ENCODE data around the gene KIAA1958. TPM values are rescaled to one million over a fixed set of nuclear protein-coding genes. Genes with fewer than 3 reads are reported as not detected.

KIAA1958 gene
- polyA plus RNA-seq, 1 of the 3 experiments (the other 2 are of a cell fraction): 1.6 TPM

GRCh38 chr9:112571624-112572355, 85.2 kb downstream of the KIAA1958 start:
- Histone ChIP-seq H3K27me3 (ENCODE audit: insufficient read depth) (no peaks in the 10 kb centered on the region), H3K4me3 (ENCODE audit: low read depth in 2 of 2, low read length in 1 of 2) (no peak overlapping the region), H3K4me1 (ENCODE audit: control insufficient read depth in 1 of 2, insufficient read depth in 2 of 2, low read depth in 1 of 2, low read length in 1 of 2) (peaks cover 19 to 23% of the 10 kb centered on the region in 2 experiments; a peak in 3 of 4 replicates), H3K9ac (no peak overlapping the region), H3F3A (replicated peaks; ENCODE audit: insufficient read depth) (peaks cover 26% of the 10 kb centered on the region), H2AFZ (ENCODE audit: low read depth) (no peak overlapping the region), H3K79me2 (ENCODE audit: insufficient read depth) (no peaks in the 10 kb centered on the region; the same call in 1 of the 2 replicates), H3K9me3 (no peaks in the 10 kb centered on the region), H3K9me2 (no peaks in the 10 kb centered on the region), H4K20me1 (ENCODE audit: insufficient read depth) (no peaks in the 10 kb centered on the region), H3K27ac (ENCODE audit: low read depth in 2 of 2, low read length in 1 of 2) (no peak overlapping the region), H3K36me3 (replicated peaks in 1 of 2; ENCODE audit: control insufficient read depth in 1 of 2, insufficient read depth in 2 of 2, low read length in 1 of 2) (peaks cover 0 to 21% of the 10 kb centered on the region in 2 experiments), H3K4me2 (no peak overlapping the region)
- TF ChIP-seq RXRA (IDR thresholded peaks at IDR 0.05; ENCODE audit: borderline replicate concordance, low read depth) (no peak), RCOR1 (IDR thresholded peaks at IDR 0.05; ENCODE audit: low read length) (no peak), ZBTB33 (IDR thresholded peaks at IDR 0.05; ENCODE audit: borderline replicate concordance, low read depth) (no peak), TAF1 (IDR thresholded peaks at IDR 0.05; ENCODE audit: borderline replicate concordance, low read depth, low read length) (no peak), TCF12 (IDR thresholded peaks at IDR 0.05) (no peak), USF1 (IDR thresholded peaks at IDR 0.05; ENCODE audit: borderline replicate concordance, low read depth) (no peak), TEAD4 (IDR thresholded peaks at IDR 0.05; ENCODE audit: borderline replicate concordance, insufficient read depth) (no peak), NRF1 (IDR thresholded peaks at IDR 0.05; ENCODE audit: low read depth, low read length) (no peak), FOXJ3 (CRISPR knock-in tag; IDR thresholded peaks at IDR 0.05) (no peak), USF2 (IDR thresholded peaks at IDR 0.05; ENCODE audit: borderline replicate concordance, low read depth, low read length) (no peak), FOXM1 (IDR thresholded peaks at IDR 0.05; ENCODE audit: low read depth) (no peak), EP300 (IDR thresholded peaks at IDR 0.05; ENCODE audit: borderline replicate concordance in 1 of 2, low read depth in 1 of 2, low read length in 1 of 2) (no peak), RAD21 (IDR thresholded peaks at IDR 0.05; ENCODE audit: low read length) (no peak), CHD2 (IDR thresholded peaks at IDR 0.05; ENCODE audit: low read length, partially characterized antibody) (no peak), PBX3 (IDR thresholded peaks at IDR 0.05) (no peak)
- ChIA-PET POLR2A (no interaction called here), CTCF (interaction anchor here (1.2 kb wide), 1 partner anchor 10 kb away, joined by 3 read pairs; no protein-coding TSS in a partner anchor)
- WGBS (ENCODE audit: low lambda C conversion rate): 99% methylated on average over 9 of the region's 9 CpGs
- DNase-seq: no peak
